Upper lobe of right lung (tissue), 1 donor: ENCODE data around the gene WTIP. TPM values are rescaled to one million over a fixed set of nuclear protein-coding genes. Genes with fewer than 3 reads are reported as not detected.
A peak's percentile ranks its signal among the peaks of the same experiment; 100 is the strongest.

Source experiments
- ATAC-seq: fragments of 200-7000 bp; cut with Tn5 transposase; one replicate; pipeline ENCODE4 v1.9.1; 2020; ENCODE audit warnings: mild to moderate bottlenecking, moderate library complexity
- DNase-seq: peaks from one replicate; pipeline ENCODE4 v3.0.0-alpha.2; 2020
- H3K27ac ChIP-seq: fragments of 200-600 bp; one replicate; pipeline ENCODE4 v1.8.0; 2022
- H3K27me3 ChIP-seq: fragments of 200-600 bp; one replicate; pipeline ENCODE4 v1.8.0; 2022; ENCODE audit warnings: mild to moderate bottlenecking
- H3K36me3 ChIP-seq: fragments of 200-600 bp; one replicate; pipeline ENCODE4 v1.8.0; 2022
- H3K4me1 ChIP-seq: fragments of 200-600 bp; one replicate; pipeline ENCODE4 v1.8.0; 2022
- H3K4me3 ChIP-seq: fragments of 200-600 bp; one replicate; pipeline ENCODE4 v1.8.0; 2022; ENCODE audit warnings: mild to moderate bottlenecking
- H3K9me3 ChIP-seq: fragments of 200-600 bp; one replicate; pipeline ENCODE4 v1.8.0; 2022
- intact Hi-C: fragments of 100-400 bp; cut with DNase I; formaldehyde crosslinking; loops from one replicate; pipeline ENCODE4 v1.11.0; 2022
- long read RNA-seq: library from polyadenylated mRNA; unstranded; transcript quantifications from one replicate; pipeline ENCODE4 v2.0.0, GENCODE V29; 2021
- total RNA-seq: library from RNA; stranded (reverse); fragmentation: NEBNext Ultra II Directional; extraction: Animal tissue kit (Norgen Biotek cat#: 25700); gene quantifications from one replicate; pipeline ENCODE4 v1.2.1, GENCODE V29; 2021
- TF ChIP-seq, protein P1 (sequence below): fragments of 200-600 bp; IDR thresholded peaks from one replicate; pipeline ENCODE4 v1.8.0; 2022; ENCODE audit warnings: antibody characterized with exemption
- donor health status: DM: no; HTN: yes; CAD: no; lungs with severe emphysema.

The WTIP gene
- total RNA-seq = 37.1 TPM
- long read RNA-seq, full-length matches to known transcripts = 78 of 91 reads
- long read RNA-seq, partial matches to known transcripts = 2 of 91 reads
- long read RNA-seq, other reads (novel, unspliced or antisense) = 11 of 91 reads

DNA sequence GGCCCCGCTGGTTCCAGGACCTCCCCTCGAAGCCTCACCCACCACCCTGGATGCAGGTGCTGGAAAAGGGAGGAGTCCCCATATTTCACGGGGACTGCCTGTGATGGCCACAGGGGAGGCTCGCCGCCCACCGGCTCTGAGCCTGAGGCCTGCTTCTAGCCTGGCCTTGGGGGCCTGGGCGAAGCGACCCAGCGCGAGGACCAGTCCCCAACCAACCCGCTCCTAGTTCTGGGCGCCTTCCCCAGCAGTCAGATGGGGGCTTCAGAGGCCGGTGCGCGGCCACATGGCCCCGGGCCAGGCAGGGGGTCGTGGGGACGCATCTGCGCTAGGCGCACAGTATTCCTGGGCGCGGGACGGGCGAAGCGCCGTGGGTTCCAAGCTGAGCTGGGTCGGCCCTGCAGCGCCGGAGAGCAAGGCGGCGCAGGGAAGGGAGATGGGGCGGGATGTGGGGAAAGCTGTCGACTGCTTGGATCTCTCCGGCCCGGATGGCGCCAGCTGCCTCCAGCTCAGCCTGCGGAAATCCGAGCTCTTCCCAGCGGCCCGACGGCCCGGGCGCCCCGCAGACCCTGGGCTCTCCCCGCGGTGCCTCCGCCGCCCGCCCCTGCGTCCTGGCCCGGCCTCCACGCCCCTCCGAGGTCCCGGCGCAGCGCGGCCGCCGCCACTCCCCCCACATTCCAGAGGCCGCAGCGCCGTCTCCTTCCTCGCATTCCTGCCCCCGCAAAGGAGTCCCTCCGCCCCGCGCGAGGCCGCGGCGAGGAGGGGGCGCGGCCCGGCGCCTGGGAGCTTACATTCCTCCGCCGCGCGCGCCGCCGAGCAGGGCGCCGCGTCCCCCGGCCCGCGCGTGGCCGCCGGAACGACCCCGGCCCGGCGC is at the start of gene WTIP:
Gene WTIP, plus strand, starts transcription at position 788 of the 871 bp plus-strand sequence. CDS start 217 bp downstream, outside the sequence.
- H3K36me3 ChIP-seq = no peaks in the 10 kb centered on the region
- peak within 1 kb of the TSS; percentile 60 for H3K4me3 ChIP-seq
- H3K27ac ChIP-seq = peak within 1 kb of the TSS; percentile 81
- DNase-seq = peak; percentile 89
- H3K4me1 ChIP-seq = peaks cover 14% of the 10 kb centered on the region
- peak; percentile 91 for ATAC-seq
- intact Hi-C loops = no loop called here
- H3K27me3 ChIP-seq = no peaks in the 10 kb centered on the region
- no peaks in the 10 kb centered on the region for H3K9me3 ChIP-seq
- TF ChIP-seq, protein P1, sequence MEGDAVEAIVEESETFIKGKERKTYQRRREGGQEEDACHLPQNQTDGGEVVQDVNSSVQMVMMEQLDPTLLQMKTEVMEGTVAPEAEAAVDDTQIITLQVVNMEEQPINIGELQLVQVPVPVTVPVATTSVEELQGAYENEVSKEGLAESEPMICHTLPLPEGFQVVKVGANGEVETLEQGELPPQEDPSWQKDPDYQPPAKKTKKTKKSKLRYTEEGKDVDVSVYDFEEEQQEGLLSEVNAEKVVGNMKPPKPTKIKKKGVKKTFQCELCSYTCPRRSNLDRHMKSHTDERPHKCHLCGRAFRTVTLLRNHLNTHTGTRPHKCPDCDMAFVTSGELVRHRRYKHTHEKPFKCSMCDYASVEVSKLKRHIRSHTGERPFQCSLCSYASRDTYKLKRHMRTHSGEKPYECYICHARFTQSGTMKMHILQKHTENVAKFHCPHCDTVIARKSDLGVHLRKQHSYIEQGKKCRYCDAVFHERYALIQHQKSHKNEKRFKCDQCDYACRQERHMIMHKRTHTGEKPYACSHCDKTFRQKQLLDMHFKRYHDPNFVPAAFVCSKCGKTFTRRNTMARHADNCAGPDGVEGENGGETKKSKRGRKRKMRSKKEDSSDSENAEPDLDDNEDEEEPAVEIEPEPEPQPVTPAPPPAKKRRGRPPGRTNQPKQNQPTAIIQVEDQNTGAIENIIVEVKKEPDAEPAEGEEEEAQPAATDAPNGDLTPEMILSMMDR = no peak

DNA sequence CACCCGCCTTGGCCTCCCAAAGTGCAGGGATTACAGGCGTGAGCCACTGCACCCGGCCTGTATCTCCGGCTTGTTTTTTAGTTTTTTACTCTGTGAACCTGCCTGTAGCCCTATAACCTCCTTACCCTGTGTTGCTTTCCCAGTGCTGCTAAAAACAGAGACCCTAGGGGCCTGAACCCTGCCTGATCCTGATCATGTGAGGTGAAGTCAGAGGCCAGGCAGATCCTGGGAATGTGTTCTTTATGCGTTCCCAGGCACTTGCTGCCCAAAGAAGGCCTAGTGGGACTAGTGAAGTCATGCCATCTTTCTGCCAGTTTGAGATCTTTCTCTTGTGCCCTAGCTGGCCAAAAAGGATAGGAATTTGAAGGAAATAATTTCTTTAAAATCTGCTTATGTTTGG is 48.8 kb upstream of the WTIP start:
- Histone ChIP-seq H3K27me3 (no peaks in the 10 kb centered on the region), H3K36me3 (peaks cover 49% of the 10 kb centered on the region), H3K4me1 (peaks cover 22% of the 10 kb centered on the region), H3K4me3 (no peak overlapping the region), H3K27ac (no peak overlapping the region), H3K9me3 (no peaks in the 10 kb centered on the region)
- ATAC-seq (no peak), DNase-seq (no peak)
- TF ChIP-seq, protein P1 = no peak
- intact Hi-C loops = no loop called here

DNA sequence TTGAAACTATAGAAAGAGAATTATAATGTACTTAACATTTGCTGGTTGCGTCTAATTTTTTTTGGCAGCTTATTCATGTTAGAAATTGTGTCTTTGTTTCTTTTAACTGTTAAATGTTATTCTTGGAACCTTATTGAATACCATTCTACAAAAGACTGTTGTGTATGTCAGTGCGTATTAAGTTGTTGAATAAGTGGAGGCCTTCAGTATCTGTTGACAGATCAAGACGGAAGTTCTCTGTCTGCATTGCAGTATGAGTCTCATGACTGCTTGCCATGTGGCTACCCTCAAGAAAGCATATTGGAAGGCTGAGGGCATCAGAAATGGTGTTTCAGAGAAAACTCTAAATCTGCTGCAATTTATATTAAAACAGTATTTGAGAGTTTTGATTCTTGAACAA is 44.8 kb upstream of the WTIP start:
- no peak overlapping the region for H3K4me3 ChIP-seq
- ATAC-seq (no peak), DNase-seq (no peak)
- intact Hi-C loops = no loop called here
- TF ChIP-seq, protein P1 = no peak
- peaks cover 88% of the 10 kb centered on the region for H3K36me3 ChIP-seq
- H3K4me1 ChIP-seq = no peaks in the 10 kb centered on the region
- H3K27me3 ChIP-seq = no peaks in the 10 kb centered on the region
- H3K27ac ChIP-seq = no peak overlapping the region
- H3K9me3 ChIP-seq = no peaks in the 10 kb centered on the region

DNA sequence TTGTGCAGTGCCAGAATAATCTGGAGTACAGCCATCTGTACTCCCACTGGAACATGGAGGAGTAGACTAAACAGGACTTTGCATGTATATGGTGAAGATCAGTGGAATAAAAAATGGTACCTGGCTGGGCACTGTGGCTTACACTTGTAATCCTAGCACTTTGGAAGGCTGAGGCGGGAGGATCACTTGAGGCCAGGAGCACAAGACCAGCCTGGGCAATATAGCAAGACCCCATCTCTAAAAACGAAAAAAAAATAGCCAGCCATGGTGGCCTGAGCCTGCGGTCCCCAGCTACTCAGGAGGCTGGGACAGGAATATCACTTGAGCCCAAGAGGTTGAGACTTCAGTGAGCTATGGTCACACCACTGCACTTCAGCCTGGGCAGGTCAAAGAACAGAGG is 33.4 kb upstream of the WTIP start:
- Histone ChIP-seq H3K9me3 (no peaks in the 10 kb centered on the region), H3K27ac (no peak overlapping the region), H3K36me3 (peaks cover 100% of the 10 kb centered on the region), H3K4me3 (no peak overlapping the region), H3K27me3 (no peaks in the 10 kb centered on the region), H3K4me1 (no peaks in the 10 kb centered on the region)
- intact Hi-C loops = no loop called here
- no peak for DNase-seq
- no peak for ATAC-seq
- TF ChIP-seq, protein P1 = no peak

DNA sequence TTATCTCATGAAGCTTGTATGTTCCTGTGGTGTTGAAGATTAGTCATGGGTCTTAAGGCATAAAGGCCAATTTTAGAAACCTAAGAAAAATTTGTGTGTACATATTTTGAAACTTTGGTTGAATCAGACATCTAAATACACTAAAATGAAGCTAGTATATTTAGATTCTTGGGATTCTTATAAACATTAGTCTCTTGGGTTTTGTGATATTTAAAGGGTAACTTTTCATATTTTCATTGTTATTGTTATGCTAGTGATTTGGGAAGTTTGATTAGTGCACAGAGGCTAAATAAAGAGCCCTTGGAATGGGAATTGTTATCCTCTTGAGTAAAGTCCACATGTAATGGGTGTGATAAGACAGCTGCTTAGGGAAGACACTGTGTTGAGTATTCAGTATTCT is 28.8 kb upstream of the WTIP start:
- no peaks in the 10 kb centered on the region for H3K4me1 ChIP-seq
- H3K9me3 ChIP-seq = no peaks in the 10 kb centered on the region
- no peak overlapping the region for H3K4me3 ChIP-seq
- no peak for DNase-seq
- TF ChIP-seq, protein P1 = no peak
- H3K36me3 ChIP-seq = peaks cover 94% of the 10 kb centered on the region
- no peaks in the 10 kb centered on the region for H3K27me3 ChIP-seq
- no peak for ATAC-seq
- no peak overlapping the region for H3K27ac ChIP-seq
- intact Hi-C loops = no loop called here
